Ureter (tissue), 1 donor: ENCODE measurements around the gene EDNRA. TPM values are rescaled to one million over a fixed set of nuclear protein-coding genes. Genes with fewer than 3 reads are reported as not detected.
"Not testable (repeated sequence)": the region's sequence is repeated elsewhere in the genome, so short reads cannot be mapped to it uniquely, and the experiment has no call there.

Experiments
- DNase-seq: peaks from one replicate; pipeline ENCODE4 v3.0.0-alpha.2; 2020; ENCODE audit warnings: low spot score
- total RNA-seq: library from RNA; stranded (reverse); gene quantifications from one replicate; pipeline ENCODE4 v1.2.4, GENCODE V29; 2023
- donor health status: DM: yes; HTN: yes; CAD: no.

EDNRA gene
- total RNA-seq: 15.4 TPM

- peak; percentile 51 for DNase-seq
These were observed at the start of gene EDNRA for GRCh38 chr4:147480891-147481576. Gene EDNRA (plus strand): TSS chr4:147481097. CDS start chr4:147485682, 4,585 bp downstream.

- not testable (repeated sequence) for DNase-seq
These were observed 46.5 kb upstream of the EDNRA start for GRCh38 chr4:147434370-147434769.

GRCh38 chr4:147440442-147440841 lies 40.5 kb upstream of the EDNRA start:
- no peak for DNase-seq

GRCh38 chr4:147447786-147448185 lies 33.1 kb upstream of the EDNRA start:
- DNase-seq: no peak

- DNase-seq: no peak
These were observed 27.2 kb upstream of the EDNRA start for GRCh38 chr4:147453561-147454141.

- DNase-seq: no peak
These were observed 24.2 kb upstream of the EDNRA start for GRCh38 chr4:147456706-147457105.

- no peak for DNase-seq
These were observed 19.7 kb upstream of the EDNRA start for GRCh38 chr4:147461161-147461560.

- DNase-seq: no peak
These were observed 17.8 kb upstream of the EDNRA start for GRCh38 chr4:147463065-147463464.

GRCh38 chr4:147465461-147465860 lies 15.4 kb upstream of the EDNRA start:
- no peak for DNase-seq

GRCh38 chr4:147477439-147477838 lies 3.5 kb upstream of the EDNRA start:
- no peak for DNase-seq

- DNase-seq: no peak
These were observed 1.5 kb upstream of the EDNRA start for GRCh38 chr4:147479376-147479775.

GRCh38 chr4:147479786-147480185 lies 1.1 kb upstream of the EDNRA start:
- no peak for DNase-seq

- DNase-seq: no peak
These were observed 401 bp upstream of the EDNRA start for GRCh38 chr4:147480502-147480890.

GRCh38 chr4:147481577-147482109 lies 746 bp downstream of the EDNRA start:
- DNase-seq: no peak

GRCh38 chr4:147482281-147482680 lies 1.4 kb downstream of the EDNRA start:
- DNase-seq: no peak

- no peak for DNase-seq
These were observed 4.3 kb downstream of the EDNRA start for GRCh38 chr4:147485167-147485566.

- no peak for DNase-seq
These were observed 6.7 kb downstream of the EDNRA start for GRCh38 chr4:147487616-147488015.

- DNase-seq: no peak
These were observed 7.7 kb downstream of the EDNRA start for GRCh38 chr4:147488556-147488955.

GRCh38 chr4:147491086-147491485 lies 10.2 kb downstream of the EDNRA start:
- no peak for DNase-seq

GRCh38 chr4:147492306-147492705 lies 11.4 kb downstream of the EDNRA start:
- no peak for DNase-seq

- DNase-seq: no peak
These were observed 11.9 kb downstream of the EDNRA start for GRCh38 chr4:147492761-147493160.

- no peak for DNase-seq
These were observed 12.4 kb downstream of the EDNRA start for GRCh38 chr4:147493307-147493706.

GRCh38 chr4:147494301-147494700 lies 13.4 kb downstream of the EDNRA start:
- no peak for DNase-seq
